Effector CD8-positive, alpha-beta T cell (primary cell): ENCODE results near the gene LHX2.

Experiments
- DNase-seq: peaks from one replicate; lab custom pipeline; 2025; lab: John Stamatoyannopoulos, UW

The LHX2 gene

GRCh38 chr9:124060844-124061605, 49.5 kb downstream of the LHX2 start:
- no peak for DNase-seq

- no peak for DNase-seq
These were observed 50.6 kb downstream of the LHX2 start for GRCh38 chr9:124062172-124062571.

DNA sequence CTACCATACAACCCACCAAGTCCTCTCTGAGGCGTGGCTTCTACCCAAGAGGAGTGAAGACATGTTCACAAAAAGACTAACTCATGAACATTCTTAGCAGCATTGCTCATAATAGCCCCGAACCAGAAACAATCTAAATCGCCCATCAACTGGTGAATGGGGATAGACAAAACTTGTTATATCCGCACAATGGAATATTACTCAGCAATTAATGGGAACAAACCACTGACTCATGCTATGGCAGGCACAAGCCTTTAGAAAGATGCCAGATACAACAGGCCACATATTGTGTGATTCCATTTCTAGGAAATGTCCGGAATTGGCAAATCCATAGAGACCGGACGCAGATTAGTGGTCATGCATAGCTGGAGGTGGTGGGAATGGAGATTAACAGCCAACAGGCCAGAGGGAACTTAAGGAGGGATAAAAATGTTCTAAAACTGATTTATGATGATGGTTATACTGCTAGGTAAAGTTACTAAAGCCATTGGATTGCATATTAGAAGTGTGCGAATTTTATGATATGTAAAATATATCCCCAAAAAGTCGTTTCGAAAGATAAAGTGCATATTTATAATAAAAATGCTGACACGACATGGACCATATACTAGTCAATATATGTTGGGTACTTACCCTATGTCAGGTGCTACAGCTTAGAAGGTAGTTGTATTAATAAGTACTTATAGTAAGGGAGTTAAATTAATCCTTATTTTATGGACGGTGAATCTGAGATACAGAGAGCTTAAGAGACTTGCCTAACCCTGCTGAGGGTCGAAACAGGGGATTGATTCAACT, 55.4 kb downstream of the LHX2 start:
- DNase-seq: no peak

GRCh38 chr9:124068251-124068650, 56.7 kb downstream of the LHX2 start:
- no peak for DNase-seq

GRCh38 chr9:124074746-124075145, 63.2 kb downstream of the LHX2 start:
- DNase-seq: no peak

DNA sequence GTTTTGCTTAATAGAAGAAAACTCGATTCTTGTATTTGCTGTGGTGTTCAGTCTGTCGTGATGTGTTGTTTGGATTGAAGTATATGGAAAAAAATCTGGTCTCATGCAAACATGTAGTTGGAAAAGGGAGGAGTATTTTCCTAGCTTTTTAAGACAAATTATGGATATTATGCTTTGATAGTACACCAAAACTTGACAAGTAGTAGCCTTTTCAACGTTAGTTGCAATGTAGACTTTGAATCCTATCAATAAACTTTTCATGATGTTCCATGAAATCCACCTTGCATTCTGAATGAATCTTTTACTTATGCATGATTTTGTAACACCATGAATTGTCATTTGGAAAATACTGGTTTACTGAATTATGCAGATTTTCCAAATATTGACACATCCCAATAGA, 64.2 kb downstream of the LHX2 start:
- no peak for DNase-seq

DNA sequence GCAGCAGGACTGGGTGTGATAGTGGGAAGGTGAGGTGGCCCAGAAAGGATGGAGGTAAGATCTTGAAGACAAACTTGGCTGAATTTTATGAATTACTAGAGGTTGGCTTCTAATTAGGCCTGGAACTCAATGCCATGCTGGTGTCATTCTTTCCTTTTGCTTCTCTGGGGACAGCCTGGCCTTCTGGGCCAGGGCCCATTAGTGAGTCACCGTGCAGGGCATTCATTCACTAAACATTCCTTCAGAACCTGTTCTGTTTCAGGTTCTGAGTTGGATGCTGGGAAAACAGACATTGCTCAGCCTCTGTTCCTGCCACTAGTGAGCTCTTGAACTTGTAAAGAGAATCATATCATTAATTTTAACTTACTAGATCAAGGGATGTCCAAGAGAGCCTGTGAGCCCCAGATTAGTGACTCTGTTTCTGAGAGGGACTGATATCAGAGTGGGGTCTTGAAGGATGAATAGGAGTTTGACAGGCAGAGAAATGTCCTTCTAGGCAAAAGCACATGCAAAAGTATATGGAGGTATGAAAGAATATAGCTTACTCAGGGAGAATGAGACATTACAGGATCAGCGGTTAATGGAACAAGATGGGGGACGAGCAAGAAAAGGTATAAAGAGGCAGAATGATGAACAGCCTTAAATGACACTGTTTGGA, 66.5 kb downstream of the LHX2 start:
- no peak for DNase-seq

DNA sequence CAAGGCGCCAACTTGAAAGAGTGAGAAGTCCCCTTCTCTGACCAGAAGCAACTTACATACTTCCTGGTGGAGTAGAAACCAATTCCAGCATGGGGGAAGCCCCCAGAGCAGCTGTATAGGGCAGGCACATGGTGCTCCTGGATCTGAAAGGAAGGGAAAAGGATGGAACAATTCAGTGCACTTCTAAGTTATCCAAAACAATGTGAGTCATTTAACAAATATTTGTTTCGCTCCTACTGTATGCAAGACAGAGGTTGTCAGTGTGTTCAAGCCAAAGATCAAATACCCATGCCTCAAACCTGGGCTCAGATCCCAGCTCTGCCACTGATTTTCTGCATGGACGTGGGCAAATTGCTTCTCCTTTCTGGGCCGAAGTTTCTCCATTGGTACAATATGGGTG, 67.1 kb downstream of the LHX2 start:
- no peak for DNase-seq

GRCh38 chr9:124079176-124079925, 67.8 kb downstream of the LHX2 start:
- DNase-seq: no peak

DNA sequence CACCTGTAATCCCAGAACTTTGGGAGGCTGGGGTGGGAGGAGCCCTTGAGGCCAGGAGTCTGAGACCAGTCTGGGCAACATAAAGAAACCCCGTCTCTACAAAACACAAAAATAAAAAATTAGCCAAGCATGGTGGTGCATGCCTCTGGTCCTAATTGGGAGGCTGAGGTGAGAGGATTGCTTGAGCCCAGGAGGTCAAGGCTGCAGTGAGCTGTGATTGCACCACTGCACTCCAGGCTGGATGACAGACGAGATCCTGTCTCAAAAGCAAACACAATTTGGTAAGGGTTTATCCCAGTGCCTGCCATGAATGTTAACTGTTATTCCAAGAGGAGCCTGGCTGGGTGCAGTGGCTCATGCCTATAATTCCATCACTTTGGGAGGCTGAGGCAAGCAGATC, 71.1 kb downstream of the LHX2 start:
- DNase-seq: no peak
